Gastrocnemius medialis (tissue), 4 donors: ENCODE data around the gene MTF1. TPM values are rescaled to one million over a fixed set of nuclear protein-coding genes. Genes with fewer than 3 reads are reported as not detected.

Source experiments
- ATAC-seq, 2 donors: fragments of 150-250 bp; one replicate each; pipeline ENCODE4 v1.9.1; 2016
- DNase-seq, 2 donors: peaks; one replicate each; pipeline ENCODE4 v3.0.0-alpha.2; 2019
- H3K27ac ChIP-seq, 4 donors: fragments of 200-600 bp; sonication (generic); 1 replicate in 1 of 4; 2 replicates in 3 of 4; pipeline ENCODE4 v1.5.1; 2016 to 2018; ENCODE audit warnings: mild to moderate bottlenecking in 2 of 4, moderate library complexity in 1 of 4
- H3K27me3 ChIP-seq, 3 donors: fragments of 200-600 bp; sonication (generic) in 2 of 3; 1 replicate in 1 of 3; 2 replicates in 2 of 3; pipeline versions ENCODE4 v1.5.1 to v1.6.0; 2016 to 2019; ENCODE audit warnings: mild to moderate bottlenecking in 1 of 3, moderate library complexity in 1 of 3
- H3K36me3 ChIP-seq, 2 donors: fragments of 200-600 bp; sonication (generic) in 1 of 2; one replicate each; pipeline ENCODE4 v1.5.1; 2017 to 2018
- H3K4me1 ChIP-seq, 2 donors: fragments of 200-600 bp; sonication (generic) in 1 of 2; one replicate each; pipeline ENCODE4 v1.5.1; 2016 to 2017; ENCODE audit warnings: mild to moderate bottlenecking in 2 of 2
- H3K4me3 ChIP-seq, 4 donors: fragments of 200-600 bp; sonication (generic) in 3 of 4; 1 replicate in 1 of 4; 2 replicates in 3 of 4; pipeline ENCODE4 v1.5.1; 2016 to 2019; ENCODE audit warnings: mild to moderate bottlenecking in 2 of 4
- H3K9me3 ChIP-seq, 3 donors: fragments of 200-600 bp; sonication (generic) in 2 of 3; 1 replicate in 1 of 3; 2 replicates in 2 of 3; pipeline ENCODE4 v1.5.1; 2016 to 2019
- CTCF ChIP-seq, 5 experiments: fragments of 450-650 bp in 3 of 5; fragments of 200-600 bp in 2 of 5; sonication (generic) in 2 of 5; IDR thresholded peaks in 4 of 5; conservative IDR thresholded peaks in 1 of 5; 1 replicate in 4 of 5; 2 replicates in 1 of 5; pipeline ENCODE4 v1.5.1; 2016 to 2019; ENCODE audit warnings: antibody characterized with exemption in 5 of 5, mild to moderate bottlenecking in 3 of 5, moderate library complexity in 3 of 5
- POLR2A ChIP-seq, 2 donors: fragments of 450-650 bp; IDR thresholded peaks; one replicate each; pipeline ENCODE4 v1.6.1; 2017; ENCODE audit warnings: antibody characterized with exemption in 2 of 2, mild to moderate bottlenecking in 2 of 2, moderate library complexity in 2 of 2
- in situ Hi-C, 4 donors: fragments of 200-750 bp; cut with MboI; loops; one replicate each; pipeline versions ENCODE4 v1.15.0 to v1.8.0; 2017; ENCODE audit warnings: low sequenced_read_pairs in 4 of 4
- intact Hi-C: fragments of 100-400 bp; cut with DNase I; formaldehyde crosslinking; loops from one replicate; pipeline ENCODE4 v1.15.1; 2023; ENCODE audit warnings: low total_unique reads
- total RNA-seq, 4 donors: library from RNA; depleted of rRNA; stranded (reverse); fragments of >200 nt; gene quantifications; one replicate each; pipeline versions ENCODE4 v1.1.0 to v1.2.3, GENCODE V29; 2016

Gene MTF1
- total RNA-seq, 4 donors from 2014 or later = 4.0 to 9.4 (median 6.4) TPM

GRCh38 chr1:37763791-37764413, 95.5 kb downstream of the MTF1 start:
- no peak for DNase-seq
- Histone ChIP-seq H3K36me3 (no peaks in the 10 kb centered on the region), H3K4me3 (no peak overlapping the region), H3K4me1 (no peaks in the 10 kb centered on the region), H3K27ac (no peak overlapping the region), H3K9me3 (no peaks in the 10 kb centered on the region), H3K27me3 (peaks cover 57 to 58% (median 57%) of the 10 kb centered on the region in 3 donors)
- ATAC-seq = no peak
- TF ChIP-seq POLR2A (IDR thresholded peaks at IDR 0.05) = no peak
- TF ChIP-seq CTCF (IDR thresholded peaks at IDR 0.05 in 4 of 5, conservative IDR thresholded peaks at IDR 0.05 in 1 of 5) = no peak
- intact Hi-C loops = no loop called here
- in situ Hi-C loops = no loop called here

GRCh38 chr1:37762516-37762915, 96.9 kb downstream of the MTF1 start:
- intact Hi-C loops (no loop called here), in situ Hi-C loops (no loop called here)
- no peaks in the 10 kb centered on the region for H3K4me1 ChIP-seq
- TF ChIP-seq POLR2A (IDR thresholded peaks at IDR 0.05) = no peak
- TF ChIP-seq CTCF (IDR thresholded peaks at IDR 0.05 in 4 of 5, conservative IDR thresholded peaks at IDR 0.05 in 1 of 5) = no peak
- H3K4me3 ChIP-seq = no peak overlapping the region
- H3K27ac ChIP-seq = no peak overlapping the region
- no peak for DNase-seq
- ATAC-seq = no peak
- H3K36me3 ChIP-seq = no peaks in the 10 kb centered on the region
- peaks cover 50 to 56% (median 54%) of the 10 kb centered on the region in 3 donors for H3K27me3 ChIP-seq
- H3K9me3 ChIP-seq = no peaks in the 10 kb centered on the region

GRCh38 chr1:37761416-37762095, 97.8 kb downstream of the MTF1 start:
- Histone ChIP-seq H3K36me3 (no peaks in the 10 kb centered on the region), H3K27me3 (peaks cover 42 to 47% (median 46%) of the 10 kb centered on the region in 3 donors), H3K27ac (no peak overlapping the region), H3K9me3 (no peaks in the 10 kb centered on the region), H3K4me3 (no peak overlapping the region), H3K4me1 (no peaks in the 10 kb centered on the region)
- in situ Hi-C loops (no loop called here), intact Hi-C loops (no loop called here)
- no peak for ATAC-seq
- TF ChIP-seq CTCF (IDR thresholded peaks at IDR 0.05 in 4 of 5, conservative IDR thresholded peaks at IDR 0.05 in 1 of 5) = no peak
- no peak for TF ChIP-seq POLR2A (IDR thresholded peaks at IDR 0.05)
- no peak for DNase-seq

Other genes with a start within 250 kb of the MTF1 start
- under 1 TPM in 1 of 4 donors, not detected in 3; 0.53 TPM for gene RSPO1, start 224.7 kb downstream of the MTF1 start, total RNA-seq
- 1 to 10 TPM in 1 of 4 donors, under 1 TPM in 2, not detected in 1; 0.46 to 1.5 (median 0.60) TPM for gene CDCA8, start 167.1 kb downstream of the MTF1 start, total RNA-seq
- under 1 TPM in 1 of 4 donors, not detected in 3; 0.17 TPM for gene EPHA10, start 94.5 kb downstream of the MTF1 start, total RNA-seq
- gene MANEAL, start 65.7 kb downstream of the MTF1 start, total RNA-seq = 1 to 10 TPM; 2.3 to 9.9 (median 4.0) TPM
- 10 to 100 TPM; 41.2 to 96.0 (median 56.8) TPM for gene C1orf122, start 51.8 kb downstream of the MTF1 start, total RNA-seq
- gene YRDC, start 51.4 kb downstream of the MTF1 start, total RNA-seq = 10 to 100 TPM; 11.2 to 13.6 (median 11.7) TPM
- 10 to 100 TPM in 2 of 4 donors, 1 to 10 TPM in 2; 6.8 to 13.4 (median 10.1) TPM for gene INPP5B, start 87.5 kb upstream of the MTF1 start, total RNA-seq
- gene SF3A3, start 130.4 kb upstream of the MTF1 start, total RNA-seq = 10 to 100 TPM; 23.0 to 41.4 (median 34.8) TPM
- 1,000 to 10,000 TPM in 2 of 4 donors, 100 to 1,000 TPM in 2; 725 to 1,282 (median 1,051) TPM for gene FHL3, start 145.9 kb upstream of the MTF1 start, total RNA-seq
- gene UTP11, start 153.1 kb upstream of the MTF1 start, total RNA-seq = 100 to 1,000 TPM; 141 to 206 (median 186) TPM
- 1 to 10 TPM in 1 of 4 donors, under 1 TPM in 3; 0.13 to 2.3 (median 0.69) TPM for gene POU3F1, start 187.2 kb upstream of the MTF1 start, total RNA-seq